HG03097 (cell line): ENCODE measurements around the gene EXD3.

Experiments
- ATAC-seq: cut with Tn5 transposase; IDR thresholded peaks from one replicate; pipeline ENCODE4 v1.9.1; 2021; ENCODE audit not compliant: unreplicated experiment, low FRiP score

The EXD3 gene

GRCh38 chr9:137309368-137310188 is 113.4 kb downstream of the EXD3 start:
- ATAC-seq, result no peak

GRCh38 chr9:137308057-137308619 is 114.8 kb downstream of the EXD3 start:
- no peak for ATAC-seq

GRCh38 chr9:137307255-137308056 is 115.5 kb downstream of the EXD3 start:
- no peak for ATAC-seq

- no peak for ATAC-seq
Observed at GRCh38 chr9:137306850-137307254, 116.1 kb downstream of the EXD3 start.

- no peak for ATAC-seq
Observed at GRCh38 chr9:137306066-137306849, 116.7 kb downstream of the EXD3 start.

GRCh38 chr9:137305798-137306065 is 117.2 kb downstream of the EXD3 start:
- ATAC-seq, result no peak

GRCh38 chr9:137305060-137305797 is 117.7 kb downstream of the EXD3 start:
- ATAC-seq, result no peak

GRCh38 chr9:137304383-137305059 is 118.4 kb downstream of the EXD3 start:
- no peak for ATAC-seq

GRCh38 chr9:137303893-137304382 is 119.0 kb downstream of the EXD3 start:
- no peak for ATAC-seq

GRCh38 chr9:137303151-137303892 is 119.6 kb downstream of the EXD3 start:
- no peak for ATAC-seq

- peak; percentile 44 for ATAC-seq
Observed at GRCh38 chr9:137302449-137303150, 120.4 kb downstream of the EXD3 start.

- peak; percentile 66 for ATAC-seq
Observed at GRCh38 chr9:137302118-137302448, 120.9 kb downstream of the EXD3 start, which contains the start of gene NRARP. NRARP (minus strand) TSS chr9:137302271; CDS start chr9:137301928, 343 bp downstream.

GRCh38 chr9:137301081-137301947 is 121.6 kb downstream of the EXD3 start:
- ATAC-seq, result no peak

- ATAC-seq, result no peak
Observed at GRCh38 chr9:137300567-137301080, 122.3 kb downstream of the EXD3 start.

- ATAC-seq, result no peak
Observed at GRCh38 chr9:137299938-137300337, 123.0 kb downstream of the EXD3 start.

GRCh38 chr9:137299203-137299565 is 123.8 kb downstream of the EXD3 start:
- ATAC-seq, result no peak
